Lower lobe of right lung (tissue), 2 donors: ENCODE results near the gene GJB4. TPM values are rescaled to one million over a fixed set of nuclear protein-coding genes. Genes with fewer than 3 reads are reported as not detected.

Source experiments
- ATAC-seq, 2 donors: fragments of 200-7000 bp; cut with Tn5 transposase; one replicate each; pipeline ENCODE4 v1.9.1; 2020 to 2022; ENCODE audit warnings: mild to moderate bottlenecking in 2 of 2, moderate library complexity in 2 of 2
- DNase-seq: peaks from one replicate; pipeline ENCODE4 v3.0.0-alpha.2; 2020
- H3K27ac ChIP-seq: fragments of 200-600 bp; one replicate; pipeline ENCODE4 v1.8.0; 2022
- H3K27me3 ChIP-seq: fragments of 200-600 bp; one replicate; pipeline ENCODE4 v1.8.0; 2022; ENCODE audit warnings: low read depth
- H3K36me3 ChIP-seq: fragments of 200-600 bp; one replicate; pipeline ENCODE4 v1.8.0; 2022; ENCODE audit warnings: mild to moderate bottlenecking
- H3K4me1 ChIP-seq: fragments of 200-600 bp; one replicate; pipeline ENCODE4 v1.8.0; 2022
- H3K4me3 ChIP-seq: fragments of 200-600 bp; one replicate; pipeline ENCODE4 v1.8.0; 2022; ENCODE audit warnings: mild to moderate bottlenecking
- H3K9me3 ChIP-seq: fragments of 200-600 bp; one replicate; pipeline ENCODE4 v1.8.0; 2022
- intact Hi-C: fragments of 100-400 bp; cut with DNase I; formaldehyde crosslinking; loops from one replicate; pipeline ENCODE4 v1.11.0; 2022
- total RNA-seq: library from RNA; stranded (reverse); fragmentation: NEBNext Ultra II Directional; extraction: Animal tissue kit (Norgen Biotek cat#: 25700); gene quantifications from one replicate; pipeline ENCODE4 v1.2.1, GENCODE V29; 2021
- TF ChIP-seq, protein P1 (sequence below): fragments of 200-600 bp; IDR thresholded peaks from one replicate; pipeline ENCODE4 v1.8.0; 2022; ENCODE audit warnings: antibody characterized with exemption, mild to moderate bottlenecking
- donor health status: DM: no; HTN: yes; CAD: no; lungs with severe emphysema.

GJB4 gene
- total RNA-seq, 1 donor from 2014 or later: 0.12 TPM

DNA sequence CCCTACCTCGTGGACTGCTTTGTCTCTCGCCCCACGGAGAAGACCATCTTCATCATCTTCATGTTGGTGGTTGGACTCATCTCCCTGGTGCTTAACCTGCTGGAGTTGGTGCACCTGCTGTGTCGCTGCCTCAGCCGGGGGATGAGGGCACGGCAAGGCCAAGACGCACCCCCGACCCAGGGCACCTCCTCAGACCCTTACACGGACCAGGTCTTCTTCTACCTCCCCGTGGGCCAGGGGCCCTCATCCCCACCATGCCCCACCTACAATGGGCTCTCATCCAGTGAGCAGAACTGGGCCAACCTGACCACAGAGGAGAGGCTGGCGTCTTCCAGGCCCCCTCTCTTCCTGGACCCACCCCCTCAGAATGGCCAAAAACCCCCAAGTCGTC is 35.2 kb downstream of the GJB4 start:
- Histone ChIP-seq H3K4me1 (peaks cover 7% of the 10 kb centered on the region), H3K27ac (no peak overlapping the region), H3K9me3 (no peaks in the 10 kb centered on the region), H3K36me3 (no peaks in the 10 kb centered on the region), H3K27me3 (peaks cover 17% of the 10 kb centered on the region), H3K4me3 (peak overlapping the region; percentile 56)
- TF ChIP-seq, protein P1, sequence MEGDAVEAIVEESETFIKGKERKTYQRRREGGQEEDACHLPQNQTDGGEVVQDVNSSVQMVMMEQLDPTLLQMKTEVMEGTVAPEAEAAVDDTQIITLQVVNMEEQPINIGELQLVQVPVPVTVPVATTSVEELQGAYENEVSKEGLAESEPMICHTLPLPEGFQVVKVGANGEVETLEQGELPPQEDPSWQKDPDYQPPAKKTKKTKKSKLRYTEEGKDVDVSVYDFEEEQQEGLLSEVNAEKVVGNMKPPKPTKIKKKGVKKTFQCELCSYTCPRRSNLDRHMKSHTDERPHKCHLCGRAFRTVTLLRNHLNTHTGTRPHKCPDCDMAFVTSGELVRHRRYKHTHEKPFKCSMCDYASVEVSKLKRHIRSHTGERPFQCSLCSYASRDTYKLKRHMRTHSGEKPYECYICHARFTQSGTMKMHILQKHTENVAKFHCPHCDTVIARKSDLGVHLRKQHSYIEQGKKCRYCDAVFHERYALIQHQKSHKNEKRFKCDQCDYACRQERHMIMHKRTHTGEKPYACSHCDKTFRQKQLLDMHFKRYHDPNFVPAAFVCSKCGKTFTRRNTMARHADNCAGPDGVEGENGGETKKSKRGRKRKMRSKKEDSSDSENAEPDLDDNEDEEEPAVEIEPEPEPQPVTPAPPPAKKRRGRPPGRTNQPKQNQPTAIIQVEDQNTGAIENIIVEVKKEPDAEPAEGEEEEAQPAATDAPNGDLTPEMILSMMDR: no peak
- peak in 1 of 2 donors; percentile 4 for ATAC-seq
- DNase-seq: no peak
- intact Hi-C loops: no loop called here

DNA sequence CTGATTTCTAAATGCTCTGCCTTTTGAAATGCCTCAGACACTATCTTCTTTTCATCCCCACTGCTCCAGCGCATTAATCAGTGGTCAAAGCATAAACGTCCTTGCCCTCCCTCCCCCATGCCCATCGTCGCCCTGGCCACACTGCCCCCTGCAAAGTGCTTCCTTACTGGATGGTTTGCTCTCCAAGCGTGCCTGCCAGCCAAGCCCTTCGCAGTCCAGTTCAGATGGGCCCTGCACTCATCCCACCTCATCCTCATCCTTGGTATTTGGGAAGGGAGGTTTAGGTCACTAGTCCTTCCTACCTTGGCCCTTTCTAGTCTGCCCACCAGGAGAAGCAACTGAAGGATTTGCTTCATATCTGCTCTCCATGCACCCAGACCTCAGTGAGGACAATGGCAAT is 36.4 kb downstream of the GJB4 start:
- peak overlapping the region; percentile 56 for H3K4me3 ChIP-seq
- H3K36me3 ChIP-seq: no peaks in the 10 kb centered on the region
- no peaks in the 10 kb centered on the region for H3K9me3 ChIP-seq
- no peak for DNase-seq
- intact Hi-C loops: no loop called here
- no peak for ATAC-seq
- peaks cover 7% of the 10 kb centered on the region for H3K4me1 ChIP-seq
- TF ChIP-seq, protein P1: no peak
- no peak overlapping the region for H3K27ac ChIP-seq
- H3K27me3 ChIP-seq: peaks cover 17% of the 10 kb centered on the region

DNA sequence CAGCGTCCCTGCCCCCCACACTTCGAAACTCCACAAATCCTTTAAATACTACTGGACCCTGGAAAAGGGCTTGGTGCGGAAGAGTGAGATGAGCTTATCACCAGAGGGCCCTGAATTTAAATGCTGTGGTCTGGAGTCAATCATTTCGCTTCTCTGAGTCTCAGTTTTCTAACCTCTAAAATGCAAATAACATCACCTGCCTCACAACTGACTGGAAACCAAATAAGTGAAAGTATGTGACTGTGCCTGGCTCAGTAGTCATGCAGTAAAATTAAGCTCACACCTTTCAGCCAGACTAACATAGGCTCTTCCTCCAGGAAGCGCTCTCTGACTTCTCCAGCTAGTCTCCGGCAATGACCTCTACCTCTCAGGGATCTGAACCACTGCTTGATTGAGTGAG is 37.5 kb downstream of the GJB4 start:
- H3K4me3 ChIP-seq: peak overlapping the region; percentile 56
- intact Hi-C loops: no loop called here
- ATAC-seq (no peak), DNase-seq (no peak)
- H3K9me3 ChIP-seq: no peaks in the 10 kb centered on the region
- H3K27ac ChIP-seq: peak overlapping the region; percentile 24
- H3K36me3 ChIP-seq: no peaks in the 10 kb centered on the region
- peaks cover 16% of the 10 kb centered on the region for H3K27me3 ChIP-seq
- peaks cover 4% of the 10 kb centered on the region for H3K4me1 ChIP-seq
- TF ChIP-seq, protein P1: no peak

DNA sequence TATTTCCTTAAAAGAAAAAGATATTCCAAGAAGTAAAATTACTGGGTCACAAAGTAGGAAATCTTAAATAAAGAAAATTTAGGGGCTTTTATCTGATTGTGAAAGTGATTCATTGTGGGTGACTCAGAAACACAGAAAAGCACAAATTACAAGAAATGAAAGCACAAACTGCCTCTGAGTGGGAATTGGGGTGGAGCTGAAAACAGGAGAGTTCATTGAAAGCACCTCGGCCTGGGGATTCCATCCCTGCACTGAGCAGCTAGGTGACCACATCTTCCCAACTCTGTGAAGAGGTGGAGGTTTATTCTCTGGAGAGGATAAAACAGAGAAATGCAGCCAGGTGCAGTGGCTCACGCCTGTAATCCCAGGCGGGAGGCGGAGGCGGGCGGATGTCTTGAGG is 40.7 kb downstream of the GJB4 start:
- Histone ChIP-seq H3K4me1 (no peaks in the 10 kb centered on the region), H3K27ac (no peak overlapping the region), H3K9me3 (no peaks in the 10 kb centered on the region), H3K27me3 (no peaks in the 10 kb centered on the region), H3K36me3 (no peaks in the 10 kb centered on the region), H3K4me3 (no peak overlapping the region)
- intact Hi-C loops: no loop called here
- ATAC-seq (no peak), DNase-seq (no peak)
- TF ChIP-seq, protein P1: no peak

DNA sequence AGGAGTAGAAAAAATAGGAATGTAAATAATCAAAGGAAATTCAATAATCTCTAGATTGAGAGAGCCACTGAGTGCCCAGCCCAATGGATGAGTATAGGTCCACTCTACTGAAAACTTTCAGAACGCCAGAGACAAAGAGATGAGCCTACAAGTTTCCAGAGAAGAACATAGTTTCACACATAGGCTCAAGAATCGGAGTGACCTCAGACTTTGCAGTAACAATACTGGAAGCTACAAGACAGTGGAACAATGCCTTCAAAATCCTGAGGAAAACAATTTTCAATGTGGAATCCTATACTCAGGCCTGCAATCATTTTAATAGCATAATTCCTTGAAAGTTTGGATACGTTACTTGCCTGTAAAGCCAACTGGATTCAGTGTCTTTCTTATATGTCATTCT is 44.2 kb downstream of the GJB4 start:
- no peak for DNase-seq
- H3K4me3 ChIP-seq: no peak overlapping the region
- no peaks in the 10 kb centered on the region for H3K27me3 ChIP-seq
- no peaks in the 10 kb centered on the region for H3K4me1 ChIP-seq
- intact Hi-C loops: no loop called here
- no peak for ATAC-seq
- no peaks in the 10 kb centered on the region for H3K36me3 ChIP-seq
- TF ChIP-seq, protein P1: no peak
- H3K9me3 ChIP-seq: no peaks in the 10 kb centered on the region
- no peak overlapping the region for H3K27ac ChIP-seq

DNA sequence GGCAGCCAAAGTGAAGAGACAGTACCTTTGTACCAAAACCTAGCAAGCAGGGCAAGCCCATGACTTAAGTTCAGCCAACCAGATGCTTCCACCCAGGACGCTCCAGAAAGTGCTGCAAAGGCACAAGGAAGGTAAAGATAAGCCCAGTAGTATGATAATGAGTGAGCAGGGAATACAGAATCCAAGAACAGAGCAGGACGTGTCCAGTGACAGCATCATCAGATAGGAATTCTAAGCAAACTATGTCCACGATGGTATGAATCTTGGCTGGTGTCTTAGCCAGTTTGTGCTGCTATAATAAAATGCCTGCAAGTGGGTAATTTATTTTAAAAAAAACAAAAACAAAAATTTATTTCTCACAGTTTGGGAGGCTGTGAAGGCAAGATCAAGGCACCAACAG is 46.9 kb downstream of the GJB4 start:
- H3K36me3 ChIP-seq: no peaks in the 10 kb centered on the region
- ATAC-seq: no peak
- H3K4me3 ChIP-seq: no peak overlapping the region
- DNase-seq: no peak
- no peaks in the 10 kb centered on the region for H3K27me3 ChIP-seq
- intact Hi-C loops: no loop called here
- H3K27ac ChIP-seq: no peak overlapping the region
- TF ChIP-seq, protein P1: no peak
- H3K4me1 ChIP-seq: no peaks in the 10 kb centered on the region
- H3K9me3 ChIP-seq: no peaks in the 10 kb centered on the region
